HG03135 (cell line): ENCODE data around the gene PDE10A.
"Not testable (repeated sequence)": the region's sequence is repeated elsewhere in the genome, so short reads cannot be mapped to it uniquely, and the experiment has no call there.

Experiments
- ATAC-seq: cut with Tn5 transposase; IDR thresholded peaks from one replicate; pipeline ENCODE4 v1.9.1; 2021; ENCODE audit warnings: mild to moderate bottlenecking, moderate library complexity; ENCODE audit not compliant: unreplicated experiment

PDE10A gene

DNA sequence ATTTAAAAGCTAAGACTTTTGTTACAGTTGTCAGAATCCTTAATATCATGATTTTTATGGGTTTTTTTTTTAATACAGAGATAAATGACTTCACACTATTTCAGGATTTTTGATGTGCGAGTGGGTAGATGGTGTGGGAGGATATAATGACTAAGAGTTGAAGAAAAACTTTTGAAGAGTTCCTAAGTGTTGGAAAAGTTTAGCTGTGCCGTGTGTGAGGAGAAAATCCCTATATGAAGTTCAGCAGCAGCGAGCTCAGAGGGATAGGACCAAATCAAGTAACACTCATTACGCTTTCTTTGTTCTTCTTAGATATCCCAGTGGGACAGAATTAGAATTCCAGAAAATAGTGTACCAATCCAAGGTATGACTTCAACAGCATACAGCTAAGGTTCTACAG, 34.1 kb downstream of the PDE10A start:
- no peak for ATAC-seq

DNA sequence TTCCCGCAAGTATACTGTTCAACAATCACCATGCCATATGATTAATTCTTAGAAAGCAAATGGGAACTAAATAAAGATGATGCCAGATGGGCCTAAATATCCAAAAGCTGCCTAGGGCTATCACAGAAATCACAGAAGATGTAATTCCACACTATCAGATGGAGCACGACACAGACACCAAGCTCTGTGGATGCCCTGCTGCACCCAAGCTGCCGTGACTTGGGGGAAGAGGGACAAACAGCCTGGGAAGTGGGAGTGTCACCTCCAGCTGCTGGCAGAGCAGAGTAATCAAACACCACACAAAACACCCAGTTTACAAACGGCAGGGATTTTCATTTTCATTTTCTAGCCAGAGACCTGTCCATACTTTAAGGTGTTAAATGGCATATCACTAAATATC, 35.7 kb downstream of the PDE10A start:
- ATAC-seq = no peak

DNA sequence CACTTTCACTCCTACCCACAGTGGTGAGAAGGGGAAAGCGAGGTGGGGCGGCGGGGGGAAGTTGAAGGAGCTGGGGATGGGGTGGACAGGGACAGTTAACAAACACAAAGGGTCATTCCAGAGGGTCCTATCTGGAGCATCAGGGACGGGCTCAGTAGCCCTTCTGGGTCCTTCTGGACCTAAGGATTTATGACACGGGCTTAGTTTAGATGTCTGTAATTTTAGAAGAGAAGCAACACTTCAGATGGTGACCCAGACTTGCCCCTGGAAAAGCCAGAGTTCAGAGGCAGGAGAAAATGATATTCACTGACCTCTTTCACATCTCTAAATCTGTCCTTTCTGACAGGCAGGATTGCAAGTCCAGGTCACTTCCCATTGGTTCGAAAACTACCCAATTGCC, 36.3 kb downstream of the PDE10A start:
- ATAC-seq = no peak

DNA sequence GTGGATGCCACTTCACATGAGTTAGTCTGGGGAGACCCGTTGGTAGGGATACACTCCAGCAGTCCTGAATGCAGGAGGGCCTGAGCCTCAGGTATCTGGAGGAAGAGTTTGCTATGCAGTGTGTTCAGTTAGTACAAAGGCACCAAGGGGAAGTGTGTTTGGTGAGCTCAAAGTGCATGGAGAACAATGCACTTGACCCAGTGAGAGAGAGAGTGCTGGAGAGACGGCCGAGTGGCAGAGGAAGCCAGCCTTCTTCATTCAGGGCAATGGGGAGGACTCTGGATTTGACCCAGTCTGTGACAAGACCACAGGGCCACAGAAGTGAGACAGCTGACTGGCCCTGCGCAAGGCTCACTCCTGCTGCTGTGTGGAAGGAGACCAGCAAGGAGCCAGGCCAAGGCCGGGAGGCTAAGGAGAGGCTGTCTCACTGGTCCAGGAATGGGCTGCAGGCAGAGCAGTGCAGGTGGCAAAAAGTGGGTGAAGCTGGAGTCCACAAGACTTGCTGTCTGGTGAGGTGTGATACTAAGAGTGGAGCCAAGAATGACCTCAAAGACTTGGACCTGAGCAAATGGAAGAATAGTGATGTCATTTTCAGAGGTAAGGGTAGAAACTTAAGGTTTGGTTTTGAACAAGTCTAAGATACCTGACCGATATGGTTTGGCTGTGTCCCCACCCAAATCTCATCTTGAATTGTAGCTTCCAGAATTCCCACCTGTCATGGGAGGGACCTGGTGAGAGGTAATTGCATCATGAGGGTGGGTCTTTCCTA, 38.0 kb downstream of the PDE10A start:
- ATAC-seq = no peak

DNA sequence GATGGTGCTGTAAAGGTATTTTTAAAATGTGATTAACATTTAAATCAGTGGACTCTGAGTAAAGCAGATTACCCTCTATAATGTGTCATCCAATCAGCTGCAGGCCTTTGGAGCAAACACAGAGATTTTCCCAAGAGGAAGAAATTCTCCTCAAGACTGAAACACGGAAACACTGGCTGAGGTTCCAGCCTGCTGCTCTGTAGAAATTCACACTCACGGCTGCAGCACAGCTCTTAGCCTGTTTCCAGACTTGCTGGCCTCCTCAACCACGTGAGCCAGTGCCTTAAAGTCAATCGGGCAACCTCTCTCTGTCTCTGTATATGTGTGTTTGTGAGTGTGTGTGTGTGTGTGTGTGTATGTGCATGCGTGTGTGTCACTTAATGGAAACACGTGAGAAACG, 41.1 kb downstream of the PDE10A start:
- ATAC-seq = no peak

DNA sequence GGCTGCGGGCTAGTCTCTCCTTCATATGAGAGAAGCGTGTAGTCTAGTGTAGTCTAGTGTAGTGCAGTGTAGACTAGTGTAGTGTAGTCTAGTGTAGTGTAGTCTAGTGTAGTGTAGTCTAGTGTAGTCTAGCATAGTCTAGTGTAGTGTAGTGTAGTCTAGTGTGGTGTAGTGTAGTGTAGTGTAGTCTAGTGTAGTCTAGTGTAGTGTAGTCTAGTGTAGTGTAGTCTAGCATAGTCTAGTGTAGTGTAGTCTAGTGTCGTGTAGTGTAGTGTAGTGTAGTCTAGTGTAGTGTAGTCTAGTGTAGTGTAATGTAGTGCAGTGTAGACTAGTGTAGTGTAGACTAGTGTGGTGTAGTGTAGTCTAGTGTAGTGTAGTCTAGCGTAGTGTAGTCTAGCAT, 44.1 kb downstream of the PDE10A start:
- ATAC-seq = not testable (repeated sequence)

DNA sequence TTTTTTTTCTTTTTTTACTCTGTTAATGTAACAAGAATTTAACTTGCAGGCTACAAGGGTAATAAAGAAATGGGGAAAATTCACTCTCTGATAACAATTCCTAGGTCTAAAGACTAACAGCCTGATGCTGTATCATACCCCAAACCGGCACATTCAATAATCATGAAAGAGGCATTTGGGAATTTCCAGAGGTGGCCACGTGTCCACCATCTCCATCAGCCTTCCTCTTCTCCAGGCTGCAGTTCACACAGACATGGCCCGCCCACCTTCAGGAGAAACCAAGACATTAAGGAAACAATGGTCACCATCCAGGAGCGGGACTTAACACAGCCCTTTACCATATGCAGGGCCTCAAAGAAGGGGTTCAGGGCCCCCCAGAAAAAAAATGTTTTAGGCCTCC, 44.8 kb downstream of the PDE10A start:
- ATAC-seq = no peak

DNA sequence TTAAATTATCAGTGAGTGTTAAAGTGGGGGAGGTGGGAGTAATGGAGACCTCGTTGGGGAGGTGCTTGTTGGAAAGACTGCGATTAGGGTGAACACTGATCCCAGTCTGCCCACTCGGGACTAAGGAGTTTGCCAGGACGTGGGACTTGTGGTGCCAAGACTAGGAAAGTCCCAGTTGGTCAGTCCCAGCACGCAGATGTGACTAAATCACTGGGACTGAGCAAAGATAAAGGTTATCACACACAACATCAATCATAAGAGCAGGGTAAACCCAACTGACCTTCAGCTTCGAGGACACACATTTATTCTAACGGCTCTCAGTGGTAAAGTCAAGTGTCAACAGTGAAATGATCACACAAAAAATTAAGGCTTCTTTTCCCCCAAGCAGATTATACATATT, 45.5 kb downstream of the PDE10A start:
- ATAC-seq = no peak

DNA sequence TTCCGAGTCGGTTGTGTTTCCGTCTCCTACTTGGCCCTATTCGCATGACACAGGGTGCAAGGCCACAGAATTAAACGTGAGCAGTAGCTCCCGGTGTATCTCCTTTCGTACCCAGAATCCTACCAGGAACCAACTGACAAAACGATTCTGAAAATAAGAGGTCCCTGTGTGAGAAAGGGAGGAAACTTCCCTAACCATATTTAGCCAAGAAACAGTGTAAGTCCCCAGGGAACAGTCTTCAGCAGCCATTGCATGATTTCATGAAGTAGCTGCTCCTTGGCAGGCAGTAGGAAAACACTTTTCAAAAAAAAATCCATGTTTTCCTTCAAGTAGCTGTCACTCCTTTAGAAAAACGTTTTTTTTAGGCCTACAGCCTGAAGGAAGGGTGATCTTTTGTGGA, 46.9 kb downstream of the PDE10A start:
- ATAC-seq = no peak

DNA sequence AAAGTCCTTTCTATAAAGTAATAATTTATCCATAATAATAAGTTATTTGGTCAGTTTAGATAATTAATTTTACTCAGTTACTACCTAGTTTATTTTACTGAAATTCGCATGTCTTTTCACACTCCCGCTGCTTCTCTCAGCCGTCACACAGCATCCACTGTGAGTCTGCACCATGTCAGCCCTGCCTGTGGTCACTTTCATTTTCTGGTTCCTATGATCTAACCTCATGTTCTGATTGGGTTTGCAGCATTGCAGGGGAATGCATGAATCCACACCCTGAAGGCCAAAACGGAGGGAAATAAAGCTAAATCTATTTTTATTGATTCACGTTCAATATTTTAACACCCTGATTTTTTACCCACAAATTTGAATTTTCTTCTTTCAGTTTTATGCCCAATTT, 47.4 kb downstream of the PDE10A start:
- peak; percentile 66 for ATAC-seq

DNA sequence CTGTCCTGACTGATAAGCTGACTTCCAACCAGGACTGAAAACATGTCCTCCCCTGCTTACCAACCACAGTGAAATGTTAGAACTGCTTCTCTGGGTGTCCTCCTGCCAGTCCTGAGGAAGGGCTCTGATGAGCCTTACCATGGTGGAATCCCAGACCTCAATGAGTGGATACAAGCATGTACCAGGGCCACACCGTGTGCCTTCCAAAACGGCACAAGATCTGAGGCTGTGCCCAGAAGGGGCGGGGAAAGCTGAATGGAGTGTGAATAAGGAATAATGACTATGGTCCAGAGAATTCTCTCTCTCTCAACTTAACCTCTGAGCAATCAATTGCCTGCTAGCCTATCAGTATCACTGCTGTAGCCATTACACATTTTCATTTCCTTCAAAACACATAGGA, 51.7 kb downstream of the PDE10A start:
- no peak for ATAC-seq

DNA sequence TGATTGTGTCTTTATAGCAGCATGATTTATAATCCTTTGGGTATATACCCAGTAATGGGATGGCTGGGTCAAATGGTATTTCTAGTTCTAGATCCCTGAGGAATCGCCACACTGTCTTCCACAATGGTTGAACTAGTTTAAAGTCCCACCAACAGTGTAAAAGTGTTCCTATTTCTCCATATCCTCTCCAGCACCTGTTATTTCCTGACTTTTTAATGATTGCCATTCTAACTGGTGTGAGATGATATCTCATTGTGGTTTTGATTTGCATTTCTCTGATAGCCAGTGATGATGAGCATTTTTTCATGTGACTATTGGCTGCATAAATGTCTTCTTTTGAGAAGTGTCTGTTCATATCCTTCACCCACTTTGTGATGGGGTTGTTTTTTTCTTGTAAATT, 54.5 kb downstream of the PDE10A start:
- not testable (repeated sequence) for ATAC-seq

DNA sequence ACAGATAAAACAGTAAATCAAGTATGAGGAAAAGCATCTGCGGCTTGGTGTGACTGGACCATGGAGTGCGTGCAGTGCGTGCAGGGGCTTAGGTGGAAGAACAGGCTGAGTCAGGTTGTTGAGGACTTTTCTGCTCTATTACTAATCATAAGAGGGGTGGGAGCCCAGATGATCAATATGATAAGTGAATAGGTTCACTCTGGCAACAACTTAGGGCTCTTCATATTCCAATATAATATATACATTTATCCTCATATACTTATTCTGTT, 56.4 kb downstream of the PDE10A start:
- ATAC-seq = no peak

DNA sequence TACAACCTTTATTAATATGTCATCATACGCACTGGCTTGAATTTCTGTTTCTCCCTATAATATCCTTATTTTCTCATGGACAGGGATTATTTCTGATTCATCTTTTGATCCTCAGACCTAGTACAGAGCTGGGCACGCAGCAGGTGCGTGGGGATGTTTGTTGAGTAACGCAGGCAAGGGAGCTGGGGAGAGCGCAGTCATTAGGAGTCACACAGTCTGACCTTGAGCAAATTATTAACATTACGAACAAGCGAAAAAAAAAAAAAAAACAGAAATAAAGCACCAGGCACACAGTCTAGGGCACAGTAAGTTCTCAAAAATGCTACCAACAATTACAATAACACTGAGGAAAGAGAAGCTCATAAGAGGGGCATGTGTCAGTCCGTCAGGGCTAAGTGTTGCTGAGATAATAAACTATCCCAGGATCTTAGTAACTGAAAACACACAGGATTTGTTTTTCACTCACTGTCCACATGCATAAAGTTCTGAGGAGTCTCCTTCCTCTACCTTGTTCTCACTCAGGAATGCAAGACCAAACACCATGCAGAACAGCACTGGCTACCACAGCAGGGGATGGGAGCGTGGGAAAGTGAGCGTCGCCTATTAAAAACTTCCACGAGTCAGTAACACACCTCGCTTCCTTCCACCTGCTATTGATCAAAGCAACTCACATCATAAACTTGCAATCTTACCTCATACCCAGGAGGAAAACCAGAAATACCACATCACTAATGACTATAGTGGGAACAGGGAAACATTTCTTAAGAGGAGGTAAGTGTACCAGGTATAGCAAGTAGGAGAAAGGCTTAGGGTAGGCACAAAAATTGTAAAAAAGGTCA, 56.9 kb downstream of the PDE10A start:
- ATAC-seq = no peak

DNA sequence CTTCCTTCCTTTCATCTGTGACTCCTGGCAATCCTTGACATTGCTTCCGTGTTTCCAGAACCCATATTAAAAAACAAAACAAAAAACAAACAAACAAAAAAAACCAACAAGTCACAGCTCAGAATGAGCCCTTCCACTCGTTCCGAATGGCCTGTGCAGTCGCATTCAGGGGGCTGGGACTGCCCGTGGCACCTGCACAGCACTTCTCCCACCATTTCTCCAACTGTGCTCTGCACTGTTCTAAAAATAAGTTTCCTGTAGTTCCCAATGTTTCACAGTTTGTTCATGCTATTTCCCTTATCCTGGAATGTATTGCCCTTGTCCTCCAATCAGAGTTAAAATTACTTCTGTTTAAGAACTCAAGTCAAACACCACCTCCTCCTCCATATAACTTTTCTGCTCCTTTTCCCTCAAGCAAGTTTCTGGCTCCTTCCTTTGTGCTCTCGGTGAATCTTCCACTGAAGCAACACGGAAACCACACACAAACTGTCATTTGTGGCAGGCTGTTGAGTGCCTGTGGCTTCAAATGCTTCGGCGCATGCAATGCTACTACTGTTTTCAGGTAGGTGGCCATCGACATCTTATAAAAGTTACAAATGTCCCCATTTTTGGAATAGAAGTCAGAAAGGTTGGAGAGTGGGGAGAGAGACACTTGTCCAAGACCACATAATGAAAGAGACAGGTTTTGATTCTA, 57.7 kb downstream of the PDE10A start:
- no peak for ATAC-seq

DNA sequence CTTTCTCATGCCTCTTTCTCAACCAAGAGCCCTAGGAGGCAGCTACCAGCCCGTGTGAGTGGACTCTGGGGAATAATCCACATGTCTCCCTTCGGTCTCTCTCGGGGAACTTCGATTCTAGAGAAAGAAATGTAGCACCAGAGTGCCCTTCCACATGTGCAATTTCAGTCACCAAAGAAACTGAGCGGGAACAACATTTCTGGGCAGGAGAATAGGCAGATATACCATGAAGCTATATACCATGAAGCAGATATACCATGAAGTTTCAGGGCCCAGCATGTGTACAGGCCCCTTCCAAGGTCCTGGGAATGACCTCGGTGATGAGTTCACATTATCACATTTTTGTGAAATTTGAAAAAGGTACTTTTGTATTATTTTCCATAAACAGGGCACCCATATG, 60.8 kb downstream of the PDE10A start:
- ATAC-seq = no peak

DNA sequence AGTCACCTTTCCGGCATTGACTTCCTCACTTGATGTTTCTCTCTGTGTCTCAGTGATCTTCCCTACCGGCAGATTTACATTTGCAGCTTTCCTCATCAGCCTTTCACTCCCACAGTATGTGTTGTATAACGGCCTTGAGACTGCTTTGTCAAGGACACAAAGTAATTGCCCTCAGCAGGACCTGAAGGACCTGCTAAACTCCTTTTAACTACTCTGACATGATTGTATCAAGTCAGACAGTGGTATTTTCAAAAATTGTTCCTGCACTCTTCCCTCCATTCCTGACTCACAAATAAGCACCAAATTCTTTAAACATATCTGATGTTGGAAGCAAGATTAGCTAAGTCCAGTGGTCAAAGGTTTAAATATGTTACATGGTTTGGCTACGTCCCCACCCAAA, 62.4 kb downstream of the PDE10A start:
- ATAC-seq = no peak

DNA sequence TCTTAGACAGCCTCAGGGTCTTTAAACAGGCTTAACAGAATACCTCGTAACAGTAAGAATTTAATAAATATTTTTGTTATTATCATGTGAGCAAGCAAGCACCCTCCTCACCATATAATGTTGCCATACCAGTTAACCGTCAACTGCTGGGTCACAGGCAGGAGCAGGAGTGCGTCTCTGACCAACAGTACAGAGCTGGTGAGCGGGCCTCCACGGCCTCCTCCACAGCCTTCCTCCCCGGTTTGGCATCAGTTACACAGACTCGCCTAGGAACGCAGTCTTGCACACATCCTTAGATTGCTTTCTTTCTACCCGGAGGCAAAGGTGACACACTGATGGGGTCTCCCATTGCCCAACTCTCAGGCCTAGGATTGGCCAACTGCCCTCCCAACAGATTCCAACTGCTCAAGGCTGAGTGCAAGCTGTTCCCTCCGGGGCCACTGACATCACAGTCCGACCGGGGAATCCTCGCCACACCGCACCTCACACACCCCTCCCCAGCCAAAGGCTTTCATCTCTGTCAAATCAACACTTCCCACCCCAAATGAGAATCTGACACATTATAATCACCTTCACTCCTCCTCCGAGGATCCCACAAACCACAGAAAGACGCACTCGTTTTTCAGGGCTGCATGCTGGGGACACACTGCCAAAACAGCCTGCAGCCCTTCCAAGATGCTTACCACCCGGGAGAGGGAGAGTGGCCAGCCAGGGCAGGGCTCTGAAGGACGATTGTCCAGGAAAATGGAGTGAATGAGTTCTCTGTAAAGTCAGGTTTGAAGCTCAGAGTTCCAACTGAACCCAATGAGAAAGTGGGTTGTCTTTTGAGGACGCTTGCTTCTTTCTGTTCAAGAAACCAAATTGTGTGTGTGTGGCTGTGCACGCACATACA, 63.2 kb downstream of the PDE10A start:
- ATAC-seq = no peak

DNA sequence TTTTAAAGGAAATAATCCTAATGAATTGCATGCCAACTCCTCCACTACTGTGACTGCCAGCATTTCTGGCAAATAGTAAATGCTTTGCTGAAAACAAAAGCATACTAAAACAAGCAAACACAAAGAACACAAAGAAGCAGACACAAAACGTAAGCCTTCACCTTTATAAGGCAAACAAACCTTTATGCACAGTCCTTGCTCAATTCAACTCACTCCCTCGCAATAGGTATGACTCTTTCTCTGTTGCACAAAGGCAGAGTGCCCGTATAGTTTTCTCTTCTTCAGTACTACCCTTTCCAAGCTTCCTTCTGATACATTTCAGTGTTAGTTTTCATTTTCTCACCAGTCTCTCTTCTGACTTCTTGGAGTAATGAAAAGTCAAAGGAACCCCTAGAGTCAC, 63.9 kb downstream of the PDE10A start:
- no peak for ATAC-seq

DNA sequence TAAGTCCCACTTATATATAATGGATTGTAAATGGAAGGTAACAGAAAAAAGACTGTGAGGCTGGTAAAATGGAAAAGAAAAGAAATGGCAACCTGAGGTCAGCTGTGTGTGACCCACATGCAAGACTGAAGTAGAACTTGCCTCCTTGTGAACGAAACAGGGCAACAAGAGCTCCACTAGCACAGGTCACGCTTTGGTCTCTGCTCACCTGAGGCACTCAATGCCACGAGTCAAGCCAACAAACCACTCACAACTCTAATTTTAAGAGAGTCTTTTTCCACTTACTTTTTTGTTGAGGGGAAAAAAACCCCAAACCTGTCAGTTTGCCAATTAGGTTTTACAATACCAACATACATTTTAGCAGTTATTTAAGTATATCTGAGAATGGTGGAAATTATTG, 65.2 kb downstream of the PDE10A start:
- ATAC-seq = no peak
